GM19467 (cell line): Measurements from ENCODE around the gene CD93.

Experiments used
- ATAC-seq: cut with Tn5 transposase; IDR thresholded peaks from one replicate; pipeline ENCODE4 v1.9.1; 2021; ENCODE audit warnings: mild to moderate bottlenecking, moderate library complexity; ENCODE audit not compliant: unreplicated experiment

Gene CD93

GRCh38 chr20:23120936-23121750 is 35.0 kb upstream of the CD93 start:
- ATAC-seq, result no peak

- ATAC-seq, result no peak
Measured at GRCh38 chr20:23120261-23120660, 34.1 kb upstream of the CD93 start.

- no peak for ATAC-seq
Measured at GRCh38 chr20:23119456-23120216, 33.5 kb upstream of the CD93 start.

- ATAC-seq, result no peak
Measured at GRCh38 chr20:23118766-23119165, 32.6 kb upstream of the CD93 start.

GRCh38 chr20:23118144-23118543 is 32.0 kb upstream of the CD93 start:
- no peak for ATAC-seq

- no peak for ATAC-seq
Measured at GRCh38 chr20:23117738-23118137, 31.6 kb upstream of the CD93 start.

GRCh38 chr20:23116311-23117089 is 30.4 kb upstream of the CD93 start:
- ATAC-seq, result no peak

- ATAC-seq, result no peak
Measured at GRCh38 chr20:23115822-23116221, 29.7 kb upstream of the CD93 start.

- ATAC-seq, result no peak
Measured at GRCh38 chr20:23114448-23115082, 28.4 kb upstream of the CD93 start.

- no peak for ATAC-seq
Measured at GRCh38 chr20:23114018-23114417, 27.9 kb upstream of the CD93 start.

- ATAC-seq, result no peak
Measured at GRCh38 chr20:23112595-23112994, 26.5 kb upstream of the CD93 start.

GRCh38 chr20:23111944-23112342 is 25.8 kb upstream of the CD93 start:
- ATAC-seq, result no peak

- no peak for ATAC-seq
Measured at GRCh38 chr20:23111307-23111943, 25.3 kb upstream of the CD93 start.

GRCh38 chr20:23108871-23109270 is 22.7 kb upstream of the CD93 start:
- no peak for ATAC-seq

GRCh38 chr20:23107466-23107865 is 21.3 kb upstream of the CD93 start:
- no peak for ATAC-seq

GRCh38 chr20:23106271-23106851 is 20.2 kb upstream of the CD93 start:
- no peak for ATAC-seq

- no peak for ATAC-seq
Measured at GRCh38 chr20:23105193-23105592, 19.1 kb upstream of the CD93 start.

GRCh38 chr20:23103284-23104018 is 17.3 kb upstream of the CD93 start:
- no peak for ATAC-seq

- no peak for ATAC-seq
Measured at GRCh38 chr20:23101696-23102406, 15.7 kb upstream of the CD93 start.
